Esophagus squamous epithelium (tissue), 5 donors: ENCODE measurements around the gene GCC2. TPM values are rescaled to one million over a fixed set of nuclear protein-coding genes. Genes with fewer than 3 reads are reported as not detected.

Experiments used
- DNase-seq: peaks from one replicate; lab custom pipeline; 2025; lab: John Stamatoyannopoulos, UW
- H3K27ac ChIP-seq, 4 donors: fragments of 200-600 bp; sonication (generic); one replicate each; pipeline ENCODE4 v1.5.1; 2016 to 2019; ENCODE audit warnings: mild to moderate bottlenecking in 1 of 4
- H3K27me3 ChIP-seq, 4 donors: fragments of 200-600 bp; sonication (generic); 1 replicate in 3 of 4; 2 replicates in 1 of 4; pipeline versions ENCODE4 v1.5.1 to v1.6.0; 2017 to 2021; ENCODE audit warnings: antibody characterized with exemption in 1 of 4
- H3K36me3 ChIP-seq, 3 donors: fragments of 200-600 bp; sonication (generic); one replicate each; pipeline ENCODE4 v1.5.1; 2016 to 2019
- H3K4me1 ChIP-seq, 3 donors: fragments of 200-600 bp; sonication (generic); one replicate each; pipeline ENCODE4 v1.5.1; 2017 to 2019
- H3K4me3 ChIP-seq, 4 donors: fragments of 200-600 bp; sonication (generic); 1 replicate in 3 of 4; 2 replicates in 1 of 4; pipeline ENCODE4 v1.5.1; 2016 to 2019; ENCODE audit warnings: mild to moderate bottlenecking in 2 of 4, moderate library complexity in 1 of 4
- H3K9me3 ChIP-seq, 3 donors: fragments of 200-600 bp; sonication (generic); one replicate each; pipeline ENCODE4 v1.5.1; 2016 to 2019
- CTCF ChIP-seq, 6 experiments: fragments of 450-650 bp in 4 of 6; fragments of 200-600 bp in 2 of 6; sonication (generic) in 2 of 6; IDR thresholded peaks; one replicate each; pipeline ENCODE4 v1.5.1; 2016 to 2019; ENCODE audit warnings: antibody characterized with exemption in 6 of 6, mild to moderate bottlenecking in 4 of 6, moderate library complexity in 4 of 6
- POLR2A ChIP-seq, 4 donors: fragments of 450-650 bp; IDR thresholded peaks; one replicate each; pipeline ENCODE4 v1.6.1; 2017; ENCODE audit warnings: antibody characterized with exemption in 4 of 4, mild to moderate bottlenecking in 4 of 4, moderate library complexity in 3 of 4
- WGBS, 2 donors: methylation state at CpG; one replicate each; pipeline ENCODE4 v1.1.5; 2018; 5-methylcytosine and 5-hydroxymethylcytosine counted together
- intact Hi-C: fragments of 100-400 bp; cut with DNase I; formaldehyde crosslinking; loops from one replicate; pipeline ENCODE4 v1.15.0; 2022
- total RNA-seq, 4 donors: library from RNA; depleted of rRNA; stranded (reverse); fragments of >200 nt; gene quantifications; one replicate each; pipeline ENCODE4 v1.1.0, GENCODE V29; 2016
- donor health status: DM: yes; HTN: yes; CAD: no.

GCC2 gene
- total RNA-seq, 4 donors from 2014 or later = 11.0 to 31.9 (median 13.7) TPM

GRCh38 chr2:108441712-108442111, 7.3 kb upstream of the GCC2 start:
- Histone ChIP-seq H3K27ac (no peak overlapping the region), H3K27me3 (no peaks in the 10 kb centered on the region), H3K36me3 (no peaks in the 10 kb centered on the region), H3K4me1 (no peaks in the 10 kb centered on the region), H3K4me3 (no peak overlapping the region), H3K9me3 (no peaks in the 10 kb centered on the region)
- intact Hi-C loops = no loop called here
- no peak for DNase-seq
- WGBS, 2 donors = 89 to 93% methylated on average over 2 of the region's 2 CpGs
- TF ChIP-seq CTCF (IDR thresholded peaks at IDR 0.05) (no peak), POLR2A (IDR thresholded peaks at IDR 0.05) (no peak)

- intact Hi-C loops = no loop called here
- TF ChIP-seq CTCF (IDR thresholded peaks at IDR 0.05) (no peak), POLR2A (IDR thresholded peaks at IDR 0.05) (no peak)
- no peak for DNase-seq
- Histone ChIP-seq H3K36me3 (no peaks in the 10 kb centered on the region), H3K27ac (no peak overlapping the region), H3K4me1 (peaks cover 0 to 15% (median 0%) of the 10 kb centered on the region in 3 donors), H3K27me3 (no peaks in the 10 kb centered on the region), H3K4me3 (no peak overlapping the region), H3K9me3 (no peaks in the 10 kb centered on the region)
- 80 to 85% methylated on average over 1 of the region's 1 CpG for WGBS, 2 donors
These were observed 3.8 kb upstream of the GCC2 start for GRCh38 chr2:108444941-108445840.

- Histone ChIP-seq H3K27me3 (no peaks in the 10 kb centered on the region), H3K4me1 (peaks cover 0 to 21% (median 0%) of the 10 kb centered on the region in 3 donors), H3K27ac (no peak overlapping the region), H3K4me3 (no peak overlapping the region), H3K36me3 (peaks cover 0 to 11% (median 0%) of the 10 kb centered on the region in 3 donors), H3K9me3 (no peaks in the 10 kb centered on the region)
- intact Hi-C loops = no loop called here
- WGBS, 2 donors = 94 to 95% methylated on average over 2 of the region's 2 CpGs
- no peak for DNase-seq
- no peak for TF ChIP-seq CTCF (IDR thresholded peaks at IDR 0.05)
- no peak for TF ChIP-seq POLR2A (IDR thresholded peaks at IDR 0.05)
These were observed 2.3 kb upstream of the GCC2 start for GRCh38 chr2:108446703-108447102.

- Histone ChIP-seq H3K27me3 (no peaks in the 10 kb centered on the region), H3K4me1 (peaks cover 0 to 21% (median 0%) of the 10 kb centered on the region in 3 donors), H3K4me3 (peak overlapping the region; percentile 73 to 93 (median 93)), H3K36me3 (peaks cover 0 to 25% (median 0%) of the 10 kb centered on the region in 3 donors), H3K27ac (peak overlapping the region; percentile 91 to 94 (median 92)), H3K9me3 (no peaks in the 10 kb centered on the region)
- WGBS, 2 donors = 56 to 60% methylated on average over 16 to 18 of the region's 23 CpGs
- intact Hi-C loops = no loop called here
- no peak for TF ChIP-seq POLR2A (IDR thresholded peaks at IDR 0.05)
- no peak for TF ChIP-seq CTCF (IDR thresholded peaks at IDR 0.05)
- DNase-seq = no peak
These were observed 894 bp upstream of the GCC2 start for GRCh38 chr2:108447947-108448677.
